GM12801 (cell line): ENCODE data around the gene HYI.

Experiments used
- CTCF ChIP-seq: IDR thresholded peaks from one replicate; pipeline ENCODE4 v1.5.1; 2011; ENCODE audit warnings: control low read depth; ENCODE audit not compliant: insufficient read length; ENCODE audit errors: extremely low read depth

Gene HYI

GRCh38 chr1:43484367-43484766 is 30.6 kb upstream of the HYI start:
- TF ChIP-seq CTCF: no peak

GRCh38 chr1:43482215-43482614 is 28.5 kb upstream of the HYI start:
- TF ChIP-seq CTCF: no peak

GRCh38 chr1:43481491-43481890 is 27.8 kb upstream of the HYI start:
- TF ChIP-seq CTCF: no peak

- TF ChIP-seq CTCF: no peak
Measured at GRCh38 chr1:43479414-43479813, 25.7 kb upstream of the HYI start.

- no peak for TF ChIP-seq CTCF
Measured at GRCh38 chr1:43477716-43478115, 24.0 kb upstream of the HYI start.

- TF ChIP-seq CTCF: no peak
Measured at GRCh38 chr1:43473463-43473862, 19.7 kb upstream of the HYI start.

GRCh38 chr1:43472087-43472462 is 18.3 kb upstream of the HYI start:
- no peak for TF ChIP-seq CTCF

- TF ChIP-seq CTCF: no peak
Measured at GRCh38 chr1:43469932-43470331, 16.2 kb upstream of the HYI start.
